SJCRH30 (cell line): ENCODE measurements around the gene SPATA21. TPM values are rescaled to one million over a fixed set of nuclear protein-coding genes. Genes with fewer than 3 reads are reported as not detected.
"Not testable (repeated sequence)": the region's sequence is repeated elsewhere in the genome, so short reads cannot be mapped to it uniquely, and the experiment has no call there.

Source experiments
- DNase-seq, 2 experiments: peaks; one replicate each; pipeline ENCODE4 v3.0.0-alpha.2; 2015 to 2020
- H3K27ac ChIP-seq: fragments of 250-450 bp; sonication (Bioruptor Pico); 2 replicates; pipeline ENCODE4 v1.5.1; 2020; ENCODE audit warnings: mild to moderate bottlenecking, moderate library complexity
- H3K27me3 ChIP-seq: fragments of 250-450 bp; sonication (Bioruptor Pico); 2 replicates; pipeline ENCODE4 v1.5.1; 2020; ENCODE audit warnings: mild to moderate bottlenecking, moderate library complexity
- H3K36me3 ChIP-seq: fragments of 250-450 bp; sonication (Bioruptor Pico); 2 replicates; pipeline ENCODE4 v1.5.1; 2020; ENCODE audit warnings: mild to moderate bottlenecking, moderate library complexity
- H3K4me1 ChIP-seq: fragments of 250-450 bp; sonication (Bioruptor Pico); 2 replicates; pipeline ENCODE4 v1.5.1; 2020; ENCODE audit warnings: mild to moderate bottlenecking, moderate library complexity
- H3K4me3 ChIP-seq: fragments of 250-450 bp; sonication (Bioruptor Pico); 2 replicates; pipeline ENCODE4 v1.5.1; 2020; ENCODE audit warnings: mild to moderate bottlenecking, moderate library complexity
- H3K9me3 ChIP-seq: fragments of 250-450 bp; sonication (Bioruptor Pico); replicated peaks from 2 replicates; pipeline ENCODE4 v1.5.1; 2020; ENCODE audit warnings: mild to moderate bottlenecking, moderate library complexity
- total RNA-seq: library from RNA; depleted of rRNA; stranded (reverse); fragments of >200 nt; shearing (Covaris generic); gene quantifications from 2 replicates; pipeline ENCODE4 v1.2.3, GENCODE V29; 2014; rRNA removed

SPATA21 gene, protein sequence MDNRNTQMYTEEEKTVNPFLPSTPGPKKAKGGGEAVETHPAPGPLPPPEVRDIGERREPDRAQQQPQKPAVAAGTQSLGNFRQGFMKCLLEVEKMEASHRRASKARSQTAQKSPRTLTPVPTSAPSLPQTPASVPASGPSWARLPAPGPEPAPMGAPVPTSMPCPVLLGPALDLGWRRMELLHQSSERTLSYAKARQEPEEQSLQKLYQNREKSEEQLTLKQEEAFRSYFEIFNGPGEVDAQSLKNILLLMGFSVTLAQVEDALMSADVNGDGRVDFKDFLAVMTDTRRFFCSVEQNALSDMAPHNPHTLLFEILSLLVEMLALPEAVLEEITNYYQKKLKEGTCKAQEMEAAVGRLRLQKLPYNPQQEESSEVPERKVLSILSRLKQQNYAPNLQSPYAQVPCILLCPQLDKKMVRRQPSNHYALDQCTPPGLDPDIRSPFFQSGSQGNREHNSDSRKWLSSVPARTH
- total RNA-seq, result 0.05 TPM in 1 of 2 replicates, not detected in the other

DNA sequence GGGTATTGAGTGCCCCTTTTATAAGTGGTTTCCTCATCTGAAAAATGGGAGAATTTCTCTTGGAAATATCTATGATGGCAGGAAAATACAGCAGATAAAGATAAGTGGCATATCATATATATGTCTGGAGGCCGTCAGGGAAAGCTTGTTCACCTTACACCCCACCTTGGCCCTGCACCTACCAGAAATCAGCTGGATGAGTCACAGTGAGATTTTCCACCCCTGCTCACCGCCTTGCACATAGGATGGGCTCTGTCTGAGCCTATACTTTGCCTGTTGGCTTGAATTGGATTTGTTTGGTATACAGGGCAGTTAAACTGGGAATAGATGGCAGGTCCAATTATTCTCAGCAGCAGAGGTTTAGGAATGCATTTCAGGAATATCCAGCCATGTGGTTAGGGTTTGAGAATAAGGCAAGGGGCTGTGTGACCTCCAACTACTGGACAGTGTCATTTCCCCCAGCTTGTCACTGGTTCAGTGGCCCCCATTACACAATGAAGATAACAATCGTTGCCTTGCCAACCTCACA is at the start of gene SPATA21:
SPATA21 (minus strand) TSS at position 479 of the 529 bp plus-strand sequence. CDS start 6,053 bp downstream, outside the sequence.
- no peaks in the 10 kb centered on the region for H3K9me3 ChIP-seq
- H3K4me1 ChIP-seq, result no peaks in the 10 kb centered on the region
- H3K4me3 ChIP-seq, result no peak within 1 kb of the TSS
- H3K27ac ChIP-seq, result no peak within 1 kb of the TSS
- no peaks in the 10 kb centered on the region for H3K36me3 ChIP-seq
- DNase-seq, result no peak
- H3K27me3 ChIP-seq, result no peaks in the 10 kb centered on the region

- not testable (repeated sequence) for H3K27me3 ChIP-seq, DNase-seq, H3K9me3 ChIP-seq, H3K4me3 ChIP-seq, H3K4me1 ChIP-seq, H3K36me3 ChIP-seq, H3K27ac ChIP-seq
Observed at GRCh38 chr1:16487011-16487410, 49.8 kb upstream of the SPATA21 start.

DNA sequence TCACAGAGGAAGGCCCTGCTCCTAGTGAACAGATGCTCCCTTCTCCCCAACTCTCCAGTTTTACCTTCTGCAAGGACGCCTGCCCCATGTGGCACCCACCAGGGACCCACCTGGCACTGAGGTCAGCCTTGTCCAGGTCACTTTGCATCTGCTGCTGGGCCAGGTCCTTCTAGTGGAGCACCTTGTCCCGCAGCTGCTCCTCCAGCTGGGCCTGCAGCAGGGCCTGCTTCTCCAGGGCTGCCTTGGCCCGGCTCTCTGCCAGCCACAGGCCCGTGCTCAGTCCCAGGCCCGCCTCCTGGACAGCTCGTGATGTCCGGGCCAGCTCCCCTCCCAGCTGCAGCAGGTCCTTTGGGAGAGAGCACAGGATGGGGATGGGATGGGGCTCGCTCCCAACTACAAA is 49.1 kb upstream of the SPATA21 start:
- not testable (repeated sequence) for H3K27ac ChIP-seq, DNase-seq, H3K4me3 ChIP-seq, H3K4me1 ChIP-seq, H3K27me3 ChIP-seq, H3K9me3 ChIP-seq, H3K36me3 ChIP-seq

- peaks cover 5% of the 10 kb centered on the region; the same call in 1 of the 2 replicates for H3K36me3 ChIP-seq
- no peak for DNase-seq
Observed at GRCh38 chr1:16484931-16485330, 47.7 kb upstream of the SPATA21 start.

GRCh38 chr1:16484501-16484835 is 47.2 kb upstream of the SPATA21 start:
- H3K9me3 ChIP-seq, result no peaks in the 10 kb centered on the region
- H3K27me3 ChIP-seq, result no peaks in the 10 kb centered on the region
- no peak for DNase-seq
- no peak overlapping the region for H3K4me3 ChIP-seq
- no peak overlapping the region for H3K27ac ChIP-seq
- H3K36me3 ChIP-seq, result peaks cover 5% of the 10 kb centered on the region; the same call in 1 of the 2 replicates
- no peaks in the 10 kb centered on the region for H3K4me1 ChIP-seq

More at GRCh38 chr1:16484931-16485330, 47.7 kb upstream of the SPATA21 start:
- Histone ChIP-seq H3K4me1 (no peaks in the 10 kb centered on the region), H3K4me3 (no peak overlapping the region), H3K9me3 (no peaks in the 10 kb centered on the region), H3K27me3 (no peaks in the 10 kb centered on the region), H3K27ac (no peak overlapping the region)

- H3K27me3 ChIP-seq, H3K4me1 ChIP-seq, H3K27ac ChIP-seq, H3K9me3 ChIP-seq, H3K36me3 ChIP-seq, H3K4me3 ChIP-seq, DNase-seq: not testable (repeated sequence)
Observed at GRCh38 chr1:16483639-16484500, 46.6 kb upstream of the SPATA21 start.

DNA sequence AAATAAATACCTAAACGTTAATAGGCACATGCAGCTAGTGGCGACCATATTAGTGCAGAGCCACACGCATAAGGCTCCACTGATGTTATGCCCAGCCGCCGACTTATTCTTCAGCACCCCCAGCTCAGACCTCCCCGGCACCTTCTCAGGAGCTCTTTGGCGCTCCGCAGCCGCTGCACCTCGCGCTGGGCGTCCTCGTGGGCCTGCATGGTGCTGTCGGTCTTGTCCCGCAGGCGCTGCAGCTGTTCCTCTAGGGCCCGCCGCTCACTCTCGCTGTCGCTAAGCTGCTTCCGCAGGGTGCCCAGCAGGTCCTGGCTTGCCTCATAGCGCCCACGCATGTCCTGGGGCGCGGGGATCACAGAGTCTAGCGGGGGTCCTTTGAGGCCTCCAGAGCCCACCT is 45.9 kb upstream of the SPATA21 start:
- not testable (repeated sequence) for H3K27me3 ChIP-seq, H3K9me3 ChIP-seq, DNase-seq, H3K4me3 ChIP-seq, H3K4me1 ChIP-seq, H3K36me3 ChIP-seq, H3K27ac ChIP-seq

GRCh38 chr1:16478091-16478490 is 40.9 kb upstream of the SPATA21 start:
- DNase-seq, result no peak
- Histone ChIP-seq H3K27ac (no peak overlapping the region), H3K36me3 (peaks cover 4% of the 10 kb centered on the region; the same call in 1 of the 2 replicates)

DNA sequence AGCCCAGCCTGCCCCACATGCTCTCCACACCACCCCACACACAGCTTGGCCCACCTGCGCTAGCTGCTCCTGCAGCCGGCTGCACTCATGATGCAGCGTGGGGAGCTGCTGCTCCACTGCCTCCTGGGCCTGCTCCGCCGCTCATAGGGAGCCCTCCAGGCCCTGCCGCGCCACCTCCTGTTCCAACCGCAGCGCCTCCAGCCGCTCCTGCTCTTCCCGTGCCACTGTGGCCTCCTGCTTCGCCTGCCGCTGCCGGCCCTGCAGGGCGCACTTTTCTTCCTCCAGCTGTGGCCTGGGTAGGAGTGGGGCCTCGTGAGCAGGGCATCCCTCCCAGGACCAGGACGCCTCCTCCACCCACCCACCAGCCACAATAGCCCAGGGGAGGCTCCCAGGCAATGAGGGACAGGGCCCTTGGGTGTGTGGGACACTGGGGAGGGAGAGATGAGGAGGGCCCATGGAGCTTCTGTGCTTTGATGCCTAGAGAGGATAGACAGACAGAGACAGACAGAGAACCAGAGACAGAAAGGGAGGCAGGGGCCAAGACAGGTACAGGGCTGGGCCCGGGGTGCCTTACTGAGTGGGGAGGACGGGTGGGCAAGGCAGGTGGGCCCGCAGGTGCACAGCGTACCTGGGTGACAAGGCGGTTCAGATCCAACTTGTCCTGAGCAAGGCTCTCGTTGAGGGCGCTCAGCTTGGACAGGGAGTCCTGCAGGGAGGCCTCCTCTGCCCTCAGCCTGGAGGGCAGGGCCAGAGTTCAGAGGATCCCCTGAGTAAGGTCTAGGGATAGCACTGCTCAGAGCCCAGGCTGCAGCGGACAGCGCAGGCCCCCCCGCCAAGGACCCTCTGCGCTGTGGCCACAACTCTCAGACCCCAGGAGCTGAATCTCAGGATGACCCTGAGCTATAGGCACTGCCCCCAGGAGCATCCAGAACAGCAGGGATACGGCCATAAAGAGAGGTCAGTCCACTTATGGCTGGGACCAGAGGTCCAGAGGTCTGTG is 38.8 kb upstream of the SPATA21 start:
- H3K36me3 ChIP-seq, H3K27ac ChIP-seq, H3K27me3 ChIP-seq, H3K9me3 ChIP-seq, DNase-seq, H3K4me3 ChIP-seq, H3K4me1 ChIP-seq: not testable (repeated sequence)

More at GRCh38 chr1:16478091-16478490, 40.9 kb upstream of the SPATA21 start:
- Histone ChIP-seq H3K4me1 (no peaks in the 10 kb centered on the region), H3K27me3 (no peaks in the 10 kb centered on the region), H3K9me3 (no peaks in the 10 kb centered on the region), H3K4me3 (no peak overlapping the region)

DNA sequence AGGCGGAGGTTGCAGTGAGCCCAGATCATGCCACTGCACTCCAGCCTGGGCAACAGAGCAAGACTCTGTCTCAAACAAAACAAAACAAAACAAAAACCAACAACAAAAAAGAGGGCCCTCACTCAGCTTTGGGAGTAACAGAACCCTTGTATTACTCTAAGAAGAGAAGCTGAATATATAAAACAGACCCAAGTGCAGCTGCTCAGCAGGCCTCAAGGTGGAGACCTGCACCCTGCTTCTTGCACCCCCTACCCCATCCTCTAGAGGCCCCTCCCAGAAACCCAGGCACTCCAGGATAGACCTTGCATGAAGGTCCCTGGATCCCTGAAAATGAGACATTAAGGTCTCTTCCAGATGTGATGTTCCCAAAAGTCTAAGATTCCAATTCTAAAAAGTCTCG is 37.7 kb upstream of the SPATA21 start:
- not testable (repeated sequence) for H3K4me1 ChIP-seq, H3K27ac ChIP-seq, H3K9me3 ChIP-seq, H3K27me3 ChIP-seq, H3K4me3 ChIP-seq, H3K36me3 ChIP-seq
- peak in 1 of 2 experiments; percentile 17 for DNase-seq

DNA sequence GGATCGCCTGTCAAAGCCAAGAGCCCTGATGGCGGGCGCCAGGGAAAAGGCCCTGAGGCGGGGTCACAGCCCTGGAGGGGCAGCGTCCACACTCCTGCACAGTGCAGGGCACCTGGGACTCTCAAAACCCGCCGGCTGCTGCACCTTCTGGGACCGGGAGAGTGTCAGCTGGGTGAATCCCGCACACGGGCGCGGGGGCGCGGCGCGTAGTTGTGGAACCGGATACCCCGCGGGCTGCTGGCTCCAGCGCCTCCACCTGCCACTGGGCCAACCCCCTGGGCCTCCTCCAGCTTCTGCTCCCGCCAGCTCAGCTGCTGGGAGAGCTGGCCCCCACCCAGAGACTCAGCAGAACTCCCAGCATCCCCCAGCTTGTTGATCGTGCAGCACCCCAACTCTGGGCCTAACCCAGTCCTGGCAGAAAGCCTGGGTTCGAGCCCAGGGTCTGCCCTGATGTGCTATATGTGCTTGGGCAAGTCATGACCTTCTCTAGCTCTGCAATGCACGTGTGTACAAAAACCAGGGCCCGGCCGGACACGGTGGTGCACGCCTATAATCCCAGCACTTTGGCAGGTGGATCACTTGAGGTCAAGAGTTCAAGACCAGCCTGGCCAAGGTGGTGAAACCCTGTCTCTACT is 37.1 kb upstream of the SPATA21 start:
- no peaks in the 10 kb centered on the region for H3K9me3 ChIP-seq
- DNase-seq, result no peak
- H3K4me3 ChIP-seq, result no peak overlapping the region
- H3K36me3 ChIP-seq, result no peaks in the 10 kb centered on the region
- no peaks in the 10 kb centered on the region for H3K27me3 ChIP-seq
- H3K4me1 ChIP-seq, result no peaks in the 10 kb centered on the region
- H3K27ac ChIP-seq, result no peak overlapping the region

- Histone ChIP-seq H3K4me3 (no peak overlapping the region), H3K4me1 (no peaks in the 10 kb centered on the region), H3K27me3 (no peaks in the 10 kb centered on the region), H3K9me3 (no peaks in the 10 kb centered on the region), H3K36me3 (peaks cover 3% of the 10 kb centered on the region; the same call in 1 of the 2 replicates), H3K27ac (no peak overlapping the region)
- DNase-seq, result no peak
Observed at GRCh38 chr1:16468558-16468957, 31.3 kb upstream of the SPATA21 start.

GRCh38 chr1:16464917-16465625 is 27.8 kb upstream of the SPATA21 start:
- DNase-seq, result no peak
- Histone ChIP-seq H3K27me3 (no peaks in the 10 kb centered on the region), H3K4me3 (no peak overlapping the region), H3K4me1 (no peaks in the 10 kb centered on the region), H3K36me3 (peaks cover 18% of the 10 kb centered on the region), H3K9me3 (no peaks in the 10 kb centered on the region), H3K27ac (no peak overlapping the region)
